Peyer's patch (tissue), 4 donors: ENCODE data around the gene ACVR2B.

Experiments
- POLR2A ChIP-seq, 2 donors: fragments of 450-650 bp; IDR thresholded peaks; one replicate each; pipeline ENCODE4 v1.5.1; 2017; ENCODE audit warnings: antibody characterized with exemption in 2 of 2, mild to moderate bottlenecking in 2 of 2, moderate library complexity in 2 of 2
- TF ChIP-seq, protein P1 (sequence below), 6 experiments: fragments of 450-650 bp in 4 of 6; fragments of 200-600 bp in 2 of 6; sonication (generic) in 1 of 6; IDR thresholded peaks; one replicate each; pipeline ENCODE4 v1.5.1; 2017 to 2019; ENCODE audit warnings: antibody characterized with exemption in 6 of 6, mild to moderate bottlenecking in 3 of 6, moderate library complexity in 1 of 6

DNA sequence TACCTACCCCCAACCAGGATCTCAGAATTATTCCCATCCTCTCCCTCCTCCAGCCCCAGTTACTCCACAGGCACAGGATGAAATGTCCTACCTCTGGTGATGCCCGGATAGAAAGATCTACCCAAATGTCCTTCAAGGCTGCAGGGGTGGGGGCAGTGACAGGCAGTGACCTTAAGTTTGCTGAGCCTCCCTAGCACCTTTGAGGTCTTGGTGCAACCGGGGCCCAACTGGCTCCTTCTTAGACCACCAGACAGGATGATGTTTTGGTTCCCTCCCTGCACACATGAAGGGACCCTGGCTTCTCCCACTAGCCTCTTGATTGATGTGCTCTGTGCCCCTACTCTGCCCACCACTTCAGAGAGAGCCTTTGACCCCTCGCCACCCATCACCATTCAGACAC, 78.8 kb downstream of the ACVR2B start:
- no peak for TF ChIP-seq POLR2A (IDR thresholded peaks at IDR 0.05)
- TF ChIP-seq, protein P1, sequence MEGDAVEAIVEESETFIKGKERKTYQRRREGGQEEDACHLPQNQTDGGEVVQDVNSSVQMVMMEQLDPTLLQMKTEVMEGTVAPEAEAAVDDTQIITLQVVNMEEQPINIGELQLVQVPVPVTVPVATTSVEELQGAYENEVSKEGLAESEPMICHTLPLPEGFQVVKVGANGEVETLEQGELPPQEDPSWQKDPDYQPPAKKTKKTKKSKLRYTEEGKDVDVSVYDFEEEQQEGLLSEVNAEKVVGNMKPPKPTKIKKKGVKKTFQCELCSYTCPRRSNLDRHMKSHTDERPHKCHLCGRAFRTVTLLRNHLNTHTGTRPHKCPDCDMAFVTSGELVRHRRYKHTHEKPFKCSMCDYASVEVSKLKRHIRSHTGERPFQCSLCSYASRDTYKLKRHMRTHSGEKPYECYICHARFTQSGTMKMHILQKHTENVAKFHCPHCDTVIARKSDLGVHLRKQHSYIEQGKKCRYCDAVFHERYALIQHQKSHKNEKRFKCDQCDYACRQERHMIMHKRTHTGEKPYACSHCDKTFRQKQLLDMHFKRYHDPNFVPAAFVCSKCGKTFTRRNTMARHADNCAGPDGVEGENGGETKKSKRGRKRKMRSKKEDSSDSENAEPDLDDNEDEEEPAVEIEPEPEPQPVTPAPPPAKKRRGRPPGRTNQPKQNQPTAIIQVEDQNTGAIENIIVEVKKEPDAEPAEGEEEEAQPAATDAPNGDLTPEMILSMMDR (IDR thresholded peaks at IDR 0.05), result no peak
